Stimulated activated naive CD4-positive, alpha-beta T cell treated with Interleukin-2 at 50 U/mL for 16 hours (primary cell): ENCODE data around the gene NSMF.

Experiments used
- DNase-seq: peaks from one replicate; lab custom pipeline; 2025; lab: John Stamatoyannopoulos, UW

The NSMF gene

DNA sequence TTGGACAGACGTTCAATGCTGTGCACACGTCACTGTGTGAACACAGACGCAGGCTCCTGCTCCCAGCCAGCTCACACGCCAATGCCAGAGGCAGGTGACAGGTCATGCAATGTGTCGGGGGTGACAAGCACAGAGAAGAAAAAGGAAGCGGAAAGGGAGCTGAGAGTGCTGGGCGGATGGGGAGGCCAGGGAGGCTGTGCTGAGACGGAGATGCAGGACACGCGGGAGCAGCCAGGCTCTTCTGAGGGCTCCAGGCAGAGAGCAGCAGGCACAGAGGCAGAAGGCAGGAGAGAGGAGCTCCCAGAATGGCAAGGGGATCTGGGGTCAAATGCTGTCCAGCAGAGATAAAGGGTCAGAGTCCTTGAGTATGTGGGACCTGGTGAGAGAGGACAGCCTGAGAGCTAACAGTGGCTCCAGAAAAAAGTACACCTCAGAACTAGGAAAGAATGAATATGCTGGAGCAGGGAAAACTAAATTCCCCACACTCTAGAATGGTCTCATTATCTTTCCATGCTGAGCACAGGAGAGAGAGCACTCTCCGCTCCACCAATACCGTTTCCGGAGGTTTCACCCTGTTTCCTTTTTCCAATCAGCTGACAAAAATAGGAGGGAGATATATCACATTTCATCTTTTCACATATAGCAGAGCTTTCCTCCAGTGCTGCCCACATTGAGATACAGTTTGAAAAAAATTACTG is 32.8 kb upstream of the NSMF start:
- no peak for DNase-seq

DNA sequence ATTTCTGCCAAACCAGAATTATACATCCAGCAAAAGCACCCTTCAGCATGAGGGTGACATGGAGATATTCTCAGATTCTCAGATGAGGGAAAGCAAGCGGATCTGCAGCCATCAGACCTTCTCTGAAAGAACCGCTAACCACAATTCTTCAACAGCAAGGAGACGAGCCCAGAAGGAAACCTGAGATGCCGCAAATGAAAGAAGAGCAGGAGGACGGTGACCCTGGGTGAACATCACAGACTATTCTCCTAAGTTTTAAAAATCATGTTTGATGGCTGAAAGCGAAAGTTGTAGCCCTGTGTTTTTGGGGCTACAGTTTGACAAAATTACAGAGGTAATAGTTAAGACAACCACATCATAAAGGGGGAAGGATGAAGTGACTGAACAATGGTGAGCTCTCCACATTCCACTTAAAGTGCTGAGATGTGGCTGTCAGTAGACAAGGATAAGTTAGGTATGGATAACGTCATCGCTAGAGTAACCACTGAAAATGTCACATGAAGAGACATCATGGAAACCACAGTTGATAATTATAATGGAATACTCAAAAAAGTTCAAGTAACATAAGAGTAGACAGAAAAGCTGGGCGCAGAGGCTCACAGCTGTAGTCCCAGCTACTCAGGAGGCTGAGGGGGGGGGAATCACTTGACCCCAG is 31.5 kb upstream of the NSMF start:
- DNase-seq = no peak

DNA sequence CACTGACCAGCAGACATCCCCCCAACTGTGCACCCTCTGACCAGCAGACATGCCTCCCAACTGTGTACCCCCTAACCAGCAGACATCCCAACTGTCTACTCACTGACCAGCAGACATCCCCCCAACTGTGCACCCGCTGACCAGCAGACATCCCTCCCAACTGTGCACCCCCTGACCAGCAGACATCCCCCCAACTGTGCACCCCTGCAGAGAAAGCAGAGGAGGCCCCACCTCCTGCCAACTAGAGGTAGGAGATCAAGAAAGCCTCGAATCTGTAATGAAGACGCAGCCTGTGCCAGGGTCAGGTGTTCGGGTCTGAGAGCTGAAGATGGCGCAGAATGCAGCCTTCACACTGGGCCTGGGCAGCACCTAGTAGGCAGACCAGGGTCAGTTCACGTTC is 29.8 kb upstream of the NSMF start:
- DNase-seq = no peak

DNA sequence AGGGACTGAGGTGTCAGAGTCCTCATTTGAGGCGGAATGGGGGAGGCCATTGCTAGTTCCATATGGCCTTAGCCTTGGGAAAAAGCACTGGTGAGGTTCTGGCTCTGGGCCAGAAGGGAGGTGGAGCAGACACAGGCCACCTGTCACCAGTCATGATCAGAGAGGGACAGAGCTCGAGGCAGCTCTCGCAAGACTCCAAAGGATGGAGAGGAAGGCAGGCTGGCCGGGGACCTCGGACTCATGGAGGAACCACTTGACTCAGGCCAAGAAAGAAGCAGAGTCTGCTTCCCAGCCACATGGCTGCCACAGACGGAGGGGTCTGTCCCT is 29.2 kb upstream of the NSMF start:
- no peak for DNase-seq

DNA sequence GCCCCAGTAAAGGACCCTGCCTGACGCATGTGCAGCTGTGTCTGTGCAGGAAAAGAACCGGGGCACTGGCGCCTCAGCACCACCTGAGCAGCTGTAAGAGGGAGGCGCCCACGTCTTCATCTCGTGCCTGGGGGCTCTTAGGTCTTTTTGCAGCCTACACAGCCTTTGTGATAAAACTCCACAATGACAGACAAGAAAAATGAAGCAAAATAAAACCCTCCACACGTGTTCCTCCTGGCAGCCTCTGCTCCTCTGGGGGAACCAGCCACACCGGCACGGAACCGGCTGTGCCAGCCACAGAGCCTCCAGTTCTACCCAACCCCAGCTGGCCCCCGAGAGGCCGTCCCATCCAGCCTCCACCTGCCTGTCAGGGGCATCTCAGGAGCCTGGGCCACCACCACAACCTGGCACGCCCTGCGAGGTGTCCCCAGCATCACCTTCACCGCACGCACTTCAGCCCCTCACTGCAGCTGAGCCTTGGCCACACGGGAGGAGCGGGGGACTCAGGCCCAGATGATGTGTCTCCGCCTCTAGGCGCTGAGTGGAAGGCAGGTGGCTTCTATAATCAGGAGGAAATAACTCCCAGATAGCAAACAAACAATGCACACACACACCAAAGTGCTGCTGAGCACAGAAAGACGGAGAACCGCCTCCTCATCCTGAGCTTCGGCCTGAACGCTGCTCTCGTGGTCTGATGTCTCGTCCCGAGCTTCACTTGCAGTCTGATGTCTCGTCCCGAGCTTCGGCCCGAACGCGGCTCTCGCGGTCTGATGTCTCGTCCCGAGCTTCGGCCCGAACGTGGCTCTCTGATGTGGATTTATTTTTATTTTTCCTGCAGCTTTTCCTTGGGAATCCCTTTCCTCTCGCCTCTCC is 28.6 kb upstream of the NSMF start:
- no peak for DNase-seq

DNA sequence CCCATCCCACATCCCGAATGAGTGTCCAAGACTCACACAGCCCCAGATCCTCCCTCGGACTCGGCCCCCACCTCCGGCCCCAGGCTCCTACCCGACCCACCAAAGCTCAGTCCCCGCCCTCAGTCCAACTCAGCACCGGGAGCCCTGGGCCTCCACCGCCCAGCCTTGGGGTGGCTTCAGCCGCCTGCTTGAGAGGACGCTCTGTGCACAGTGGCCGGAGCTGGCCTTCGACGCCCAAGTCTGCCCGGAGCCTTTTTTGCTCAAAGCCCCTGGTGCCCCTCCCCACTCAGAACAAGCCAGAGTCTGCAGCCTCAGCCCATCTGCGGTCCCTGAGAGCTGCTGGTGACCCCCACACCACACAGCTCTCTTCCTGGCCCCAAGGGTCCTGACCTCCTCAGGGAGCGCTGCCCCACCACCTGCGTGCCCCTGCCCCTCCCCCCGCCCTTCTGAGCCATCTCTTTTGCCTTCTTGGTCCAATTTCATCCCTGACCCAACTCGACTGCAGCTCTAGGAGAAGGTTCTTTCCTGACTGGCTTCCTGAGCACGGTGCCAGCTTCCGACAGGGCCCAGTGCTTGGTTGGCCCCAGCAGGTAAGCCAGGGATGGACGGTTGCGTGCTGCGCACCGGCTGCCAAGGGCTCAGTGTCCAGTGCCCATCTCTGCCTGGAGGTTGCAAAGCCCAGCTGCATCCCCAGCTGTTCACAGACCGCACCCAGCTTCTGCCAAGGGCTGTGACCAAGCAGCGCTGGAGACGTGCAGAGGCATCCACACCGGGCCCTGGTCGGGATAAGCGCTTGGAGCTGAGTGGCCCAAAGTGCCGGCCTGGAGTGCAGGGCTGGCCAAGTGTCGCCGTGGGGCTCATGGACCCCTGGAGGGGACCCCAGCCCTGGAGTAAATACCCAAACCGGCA is 27.7 kb upstream of the NSMF start:
- no peak for DNase-seq

DNA sequence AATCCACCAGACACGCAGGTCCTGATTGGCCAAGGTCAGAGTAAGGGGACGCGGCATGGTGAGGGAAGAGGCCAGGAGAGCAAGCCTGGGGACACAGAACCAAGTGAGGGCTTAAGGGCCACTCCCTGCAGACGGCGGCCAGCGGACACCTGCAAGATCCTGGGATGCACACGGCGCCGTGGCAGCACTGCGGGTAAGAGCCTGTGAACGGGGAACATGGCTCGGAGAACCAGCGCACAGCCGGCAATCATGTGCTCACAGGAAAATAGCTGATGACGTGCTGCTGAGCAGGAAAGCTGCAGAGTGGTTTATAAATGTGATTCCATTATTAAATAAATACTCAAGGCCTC is 27.0 kb upstream of the NSMF start:
- DNase-seq = no peak

DNA sequence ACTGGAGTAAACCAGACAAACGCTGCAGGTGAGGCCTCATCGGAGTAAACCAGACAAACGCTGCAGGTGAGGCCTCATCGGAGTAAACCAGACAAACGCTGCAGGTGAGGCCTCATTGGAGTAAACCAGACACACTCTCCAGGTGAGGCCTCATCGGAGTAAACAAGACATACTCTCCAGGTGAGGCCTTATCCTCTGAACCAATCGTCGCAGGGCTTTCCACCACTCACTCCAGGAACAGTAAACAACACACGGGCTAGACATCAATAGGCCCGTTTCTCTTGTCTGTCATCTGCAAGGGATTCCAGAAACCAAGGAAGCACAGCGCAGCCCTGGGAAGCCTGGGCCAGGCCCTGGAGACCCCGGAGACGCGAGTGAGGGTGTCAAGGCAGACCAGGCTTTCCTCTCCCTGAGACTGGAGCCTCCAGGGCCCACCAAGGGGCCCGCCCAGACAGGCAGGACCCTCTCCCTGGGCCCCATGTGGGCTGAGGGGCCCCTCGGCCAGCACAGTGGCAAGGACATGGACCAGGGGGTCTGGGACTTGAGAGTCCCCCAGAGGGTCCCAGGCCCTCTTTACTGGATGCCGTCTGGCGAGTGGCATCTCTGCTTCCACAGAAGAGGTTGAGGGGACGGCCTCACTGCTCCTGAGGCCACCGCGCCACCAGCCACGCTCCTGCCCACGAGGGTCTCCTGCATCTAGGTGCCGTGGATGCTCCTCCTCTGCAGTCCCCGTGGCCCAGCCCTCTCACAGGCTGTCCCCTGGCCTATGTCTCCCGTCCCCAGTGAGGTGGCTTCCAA is 26.4 kb upstream of the NSMF start:
- DNase-seq = no peak

DNA sequence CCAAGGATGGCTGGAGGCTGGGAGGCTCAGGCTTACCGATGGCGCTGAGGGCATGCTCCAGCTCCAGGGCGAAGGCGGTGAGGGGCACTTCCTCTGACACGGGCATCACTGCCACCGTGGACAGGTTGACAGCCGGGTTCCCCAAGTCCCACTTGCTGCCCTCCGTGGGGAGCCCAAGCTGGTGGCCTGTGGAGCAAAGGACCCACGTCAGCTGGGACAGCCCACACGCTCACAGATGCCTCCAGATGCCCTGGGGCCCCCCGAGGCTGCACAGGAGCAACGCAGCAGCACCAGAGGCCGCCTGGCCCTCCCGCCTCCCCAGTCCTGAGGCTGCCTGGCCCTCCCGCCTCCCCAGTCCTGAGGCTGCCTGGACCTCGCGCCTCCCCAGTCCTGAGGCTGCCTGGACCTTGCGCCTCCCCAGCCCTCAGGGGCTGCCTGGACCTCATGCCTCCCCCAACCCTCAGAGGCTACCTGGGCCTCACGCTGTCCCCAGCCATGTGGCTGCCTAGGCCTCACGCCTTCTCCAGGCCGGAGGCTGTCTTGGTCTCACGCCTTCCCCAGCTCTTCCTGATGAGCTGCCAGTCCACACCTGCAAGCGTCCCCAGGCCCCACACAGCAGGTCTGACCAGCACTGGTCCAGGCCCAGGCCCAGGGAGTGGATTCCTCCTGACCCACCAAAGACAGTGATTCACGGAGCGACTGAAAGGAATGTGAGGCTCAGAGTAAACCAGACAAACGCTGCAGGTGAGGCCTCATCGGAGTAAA is 25.6 kb upstream of the NSMF start:
- DNase-seq = no peak

DNA sequence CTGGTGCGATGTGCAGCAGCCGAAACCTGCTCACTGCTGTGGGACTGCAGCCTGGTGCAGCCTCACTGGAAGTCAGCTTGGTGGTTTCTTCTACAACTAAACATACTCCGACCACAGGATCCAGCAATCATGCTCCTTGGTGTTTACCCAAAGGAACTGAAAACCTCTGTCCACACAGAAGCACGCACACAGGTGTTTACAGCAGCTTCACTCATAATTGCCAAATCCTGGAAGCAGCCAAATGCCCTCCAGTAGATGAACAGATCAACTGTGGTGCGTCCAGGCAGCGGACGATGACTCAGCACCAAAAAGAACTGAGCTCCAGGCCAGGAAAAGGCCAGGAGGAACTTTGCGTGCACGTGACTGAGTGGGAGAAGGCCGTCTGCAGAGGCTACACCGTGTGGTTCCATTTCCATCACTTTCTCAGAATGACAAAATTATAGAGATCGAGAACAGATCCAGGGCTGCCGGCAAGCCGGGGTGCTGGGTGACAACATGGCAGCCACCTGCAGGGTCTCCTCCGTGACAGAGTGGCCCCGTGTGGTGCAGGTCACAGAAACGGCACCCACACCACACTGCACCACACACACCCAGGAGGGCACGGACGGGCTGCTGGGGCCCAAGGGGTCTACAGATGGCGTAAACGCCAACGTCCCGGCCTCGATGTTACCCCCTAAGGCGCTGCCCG is 23.1 kb upstream of the NSMF start:
- no peak for DNase-seq

DNA sequence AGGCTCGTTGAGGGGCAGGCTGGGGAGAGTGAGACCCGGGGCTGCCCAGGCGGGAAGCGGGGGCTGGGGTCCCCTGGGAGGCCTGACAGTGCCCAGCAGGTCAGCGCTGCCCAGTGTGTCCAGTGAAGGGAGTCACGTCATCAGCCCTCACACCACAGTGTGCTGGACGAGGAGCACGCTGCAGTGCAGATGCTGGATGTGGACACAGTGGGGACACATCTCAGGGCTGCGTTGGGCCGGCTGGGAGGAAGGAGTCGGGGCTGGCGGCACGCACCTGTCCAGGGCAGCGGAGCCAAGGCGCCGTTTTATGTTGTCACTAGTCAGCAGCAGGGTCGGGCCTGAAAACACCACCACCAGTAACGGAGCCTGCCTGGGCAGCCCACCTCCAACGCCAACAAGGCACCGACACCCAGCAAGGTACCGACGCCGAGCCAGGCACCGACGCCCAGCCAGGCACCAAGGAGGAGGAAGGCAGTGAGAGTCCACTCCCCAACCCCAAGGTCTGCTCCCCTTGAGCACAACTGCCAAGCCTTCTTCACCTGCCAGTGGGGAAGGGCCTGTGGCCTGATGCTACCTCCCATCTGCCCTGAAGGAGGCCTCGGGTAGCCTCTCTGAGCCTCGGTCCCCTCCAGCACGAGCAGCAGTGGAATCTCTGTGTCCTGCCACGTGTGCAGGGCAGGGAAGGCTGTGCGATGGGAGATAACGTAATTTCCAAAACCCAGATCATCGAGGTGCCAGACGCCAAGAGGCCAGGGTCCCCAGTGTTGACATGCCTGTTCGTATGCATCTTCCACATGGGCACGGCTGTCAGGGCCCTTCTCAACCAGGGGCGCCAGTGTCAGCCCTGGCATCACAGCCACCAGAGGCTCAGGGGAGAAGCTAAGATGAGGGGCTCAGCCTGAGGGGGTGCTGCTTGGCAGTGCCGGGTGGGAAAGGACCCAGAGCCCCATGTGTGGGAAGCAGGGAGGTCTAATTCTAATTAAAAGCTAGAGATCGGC is 21.9 kb upstream of the NSMF start:
- DNase-seq = no peak

DNA sequence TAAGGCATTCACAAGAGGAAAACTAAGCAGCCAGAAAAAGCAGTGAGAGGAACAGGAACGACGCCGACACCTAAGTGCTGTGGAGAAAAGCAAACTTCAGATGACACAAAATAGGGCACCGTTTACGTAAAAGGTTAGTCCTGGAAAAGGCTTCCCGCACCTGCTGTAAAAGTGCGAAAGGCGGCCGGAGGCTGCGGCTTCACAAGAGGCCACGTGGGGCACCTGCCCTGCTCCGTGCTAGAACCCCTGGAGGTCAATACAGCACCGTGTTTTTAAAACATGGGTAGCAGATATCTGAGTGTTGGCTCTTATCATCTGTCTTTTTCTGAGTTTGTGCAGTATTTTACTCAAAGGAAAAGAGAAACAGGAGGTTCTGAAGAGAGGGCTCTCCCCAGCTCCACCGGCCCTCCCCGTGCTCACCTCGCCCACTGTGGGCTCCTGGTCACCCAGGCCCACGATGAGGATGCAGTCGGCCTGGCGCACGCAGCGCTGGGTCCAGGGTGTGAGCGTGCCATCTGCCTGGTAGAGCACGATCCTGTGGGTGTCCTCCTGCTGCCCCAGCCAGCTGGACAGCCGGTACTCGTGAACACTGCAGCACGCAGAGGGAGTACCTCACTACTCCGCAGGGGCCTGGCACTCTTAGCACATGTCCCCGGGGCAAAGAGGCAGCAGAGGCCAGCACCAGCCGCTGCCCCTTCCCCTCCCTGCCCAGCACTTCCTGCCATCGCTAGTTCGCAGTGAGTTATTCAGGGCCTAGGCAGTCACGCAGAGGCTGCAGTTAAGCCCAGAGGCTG is 21.0 kb upstream of the NSMF start:
- DNase-seq = no peak

DNA sequence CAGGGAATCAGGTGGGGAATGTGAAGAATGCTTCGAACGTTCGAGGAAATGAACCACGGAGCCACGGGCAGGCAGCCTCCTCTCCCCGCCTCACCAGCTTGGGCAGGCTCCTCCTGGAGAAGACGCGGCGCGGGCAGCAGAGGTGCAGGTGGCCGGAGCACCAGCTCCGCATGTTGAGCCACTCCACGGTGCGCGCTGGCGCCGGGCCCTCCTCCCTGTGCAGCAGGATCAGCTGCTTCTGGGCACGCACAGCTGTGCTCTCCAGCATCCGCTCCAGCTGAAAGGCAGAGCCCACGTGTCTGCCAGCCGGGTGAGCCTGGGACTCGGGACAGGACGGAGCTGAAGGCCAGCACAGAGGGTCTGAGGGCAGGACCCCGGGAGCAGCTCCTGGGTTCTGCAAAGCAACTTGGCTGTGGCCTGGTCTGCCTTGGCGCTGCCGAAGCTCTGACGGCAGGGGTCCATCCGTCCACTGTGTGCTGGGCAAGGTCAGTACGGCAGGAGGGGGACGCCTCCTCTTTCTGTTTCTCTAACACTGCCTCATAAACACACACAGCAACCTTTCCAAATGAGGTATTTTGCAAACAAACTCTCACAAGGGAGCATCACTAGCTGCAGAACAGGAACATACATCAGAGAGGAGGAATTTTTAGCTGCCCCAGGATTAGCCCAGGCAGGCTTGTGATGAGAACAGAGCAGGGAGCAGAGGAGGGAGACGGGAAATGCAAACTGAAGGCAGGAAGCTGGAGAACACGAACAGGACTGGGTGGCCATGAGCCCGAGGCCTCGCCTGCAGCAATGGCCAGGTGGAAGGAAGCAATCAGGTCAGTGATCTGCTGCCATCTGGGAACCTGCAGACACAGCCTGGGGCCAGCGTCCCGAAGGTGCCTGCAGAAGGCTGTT is 20.1 kb upstream of the NSMF start:
- DNase-seq = no peak

DNA sequence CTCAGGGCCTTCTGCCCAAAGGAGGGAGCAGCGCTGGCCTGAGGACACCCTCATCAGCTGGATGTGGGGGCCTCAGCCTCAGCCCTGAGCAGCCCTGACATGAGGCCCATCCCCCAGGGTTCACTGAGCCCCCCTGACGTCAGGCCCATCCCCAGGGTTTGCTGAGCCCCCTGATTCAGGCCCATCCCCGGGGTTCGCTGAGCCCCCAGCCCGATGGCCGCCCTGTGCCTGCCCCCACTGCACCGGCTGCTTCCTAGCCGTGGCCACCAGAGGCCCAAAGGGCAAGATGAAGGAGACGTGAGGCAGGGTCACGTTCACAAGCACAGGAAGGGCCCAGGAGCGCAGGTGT is 19.5 kb upstream of the NSMF start:
- no peak for DNase-seq

DNA sequence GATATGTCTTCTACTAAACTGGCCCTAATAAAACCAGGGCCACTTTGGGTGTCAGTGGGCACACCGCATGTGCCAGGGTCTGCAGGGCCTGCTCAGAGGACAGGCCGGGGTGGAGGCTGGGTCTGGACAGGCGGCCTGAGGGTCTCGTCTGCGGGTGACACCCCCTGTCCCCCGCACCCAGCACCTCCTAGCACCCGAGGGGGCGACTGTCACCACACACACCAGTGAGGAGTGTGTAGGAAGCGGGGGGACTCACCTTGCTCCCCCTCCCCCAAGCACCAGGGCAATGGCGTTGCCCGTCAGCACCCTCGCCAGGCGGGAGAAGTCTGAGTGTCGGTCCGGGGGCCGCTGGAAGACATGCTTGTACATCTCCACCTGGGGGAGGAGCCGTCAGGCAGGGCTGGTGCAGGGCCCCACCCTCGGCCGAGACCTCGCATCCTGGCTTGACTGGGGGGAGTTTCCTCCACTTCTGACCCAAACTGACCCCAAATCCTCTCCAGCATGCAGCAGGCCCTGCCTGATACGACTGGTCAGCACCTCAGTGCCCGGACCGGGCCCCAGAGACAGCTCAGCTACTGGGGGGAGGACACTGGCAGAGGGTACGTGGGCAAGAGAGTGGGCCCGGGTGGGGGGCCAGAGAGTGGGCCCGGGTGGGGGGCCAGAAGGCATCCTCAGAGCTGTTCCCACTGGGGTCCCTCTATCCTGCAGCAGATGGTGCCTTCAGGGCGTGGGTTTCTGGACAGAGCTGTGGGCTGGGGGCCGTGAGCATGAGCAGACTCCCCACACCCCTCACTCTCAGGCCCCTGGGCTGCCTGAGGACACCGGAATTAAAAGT is 18.9 kb upstream of the NSMF start:
- no peak for DNase-seq

DNA sequence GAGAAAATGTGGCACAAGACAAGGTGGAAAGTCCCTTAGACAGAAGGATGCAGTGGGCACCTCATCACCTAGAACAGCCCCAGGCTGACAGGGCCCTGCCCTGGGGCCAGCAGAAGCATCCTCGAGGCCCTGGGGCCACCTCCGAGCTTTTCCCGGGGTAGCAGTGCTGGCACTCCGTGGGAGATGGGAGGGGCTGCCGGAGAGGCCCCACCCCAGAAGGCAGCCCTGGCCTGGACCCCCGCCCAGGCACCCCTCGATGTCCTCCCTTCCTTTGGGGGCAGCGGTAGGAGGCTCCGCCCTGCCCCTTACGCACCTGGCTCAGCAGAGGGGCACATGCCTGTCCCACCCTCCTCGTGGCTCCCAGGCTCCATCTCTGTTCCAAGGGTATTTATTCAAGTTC is 17.7 kb upstream of the NSMF start:
- no peak for DNase-seq
